ENCODE measurements around the gene TLR4.

GRCh38 chr9:117746263-117746662, 42.1 kb downstream of the TLR4 start:
- TF ChIP-seq CTCF (conservative IDR thresholded peaks at IDR 0.05; ENCODE audit: low read length), result no peak
- no peak for TF ChIP-seq EZH2phosphoT487 (IDR thresholded peaks at IDR 0.05; ENCODE audit: borderline replicate concordance, low read depth, low read length)
